ENCODE measurements around the gene FECH. TPM values are rescaled to one million over a fixed set of nuclear protein-coding genes. Genes with fewer than 3 reads are reported as not detected.
A peak's percentile ranks its signal among the peaks of the same experiment; 100 is the strongest.

Gene FECH
- total and polyA plus RNA-seq, 9 of the 15 experiments (the other 6 are each of a cell fraction or from before 2014, with no cell fraction given): 19.8 to 170 (median 56.8) TPM

DNA sequence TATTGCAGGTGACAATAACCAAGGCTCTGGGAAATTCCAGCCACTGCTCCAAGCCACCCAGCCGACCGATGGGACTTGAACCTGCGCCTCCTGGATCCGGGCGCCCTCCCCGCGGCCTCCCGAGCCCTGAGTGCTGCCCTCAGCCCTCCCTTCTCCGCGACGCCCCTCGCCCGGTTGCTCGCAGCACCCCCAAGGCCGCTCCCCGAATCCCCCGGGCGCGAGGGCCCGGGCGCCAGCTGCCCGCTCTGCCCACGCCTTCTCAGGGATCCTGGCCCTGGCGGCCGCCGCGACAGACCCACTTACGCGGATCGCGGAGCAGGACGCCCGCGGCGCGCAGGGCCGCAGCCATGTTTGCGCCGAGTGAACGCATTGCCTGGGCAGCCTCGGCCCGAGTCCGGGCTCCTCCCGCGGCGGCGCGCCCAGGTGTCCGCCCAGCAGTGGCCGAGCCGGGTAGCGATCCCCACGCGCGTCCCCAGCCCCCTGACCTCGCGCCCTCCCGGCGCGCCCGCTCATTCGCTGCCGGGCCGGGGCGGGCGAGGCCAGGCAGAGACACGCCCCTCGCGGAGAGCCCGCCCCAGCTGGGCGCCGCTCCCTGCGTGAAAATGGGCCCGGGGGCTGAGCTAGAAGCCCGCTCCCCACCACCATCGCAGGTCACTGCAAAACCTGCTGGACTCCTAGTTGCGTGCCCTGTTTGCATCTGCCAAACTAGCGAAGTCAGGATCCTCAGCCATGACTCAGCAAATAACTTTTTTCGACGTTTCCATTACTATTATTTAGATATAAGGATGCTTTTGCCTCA is at the start of gene FECH (continued):
- TF ChIP-seq, protein P1, sequence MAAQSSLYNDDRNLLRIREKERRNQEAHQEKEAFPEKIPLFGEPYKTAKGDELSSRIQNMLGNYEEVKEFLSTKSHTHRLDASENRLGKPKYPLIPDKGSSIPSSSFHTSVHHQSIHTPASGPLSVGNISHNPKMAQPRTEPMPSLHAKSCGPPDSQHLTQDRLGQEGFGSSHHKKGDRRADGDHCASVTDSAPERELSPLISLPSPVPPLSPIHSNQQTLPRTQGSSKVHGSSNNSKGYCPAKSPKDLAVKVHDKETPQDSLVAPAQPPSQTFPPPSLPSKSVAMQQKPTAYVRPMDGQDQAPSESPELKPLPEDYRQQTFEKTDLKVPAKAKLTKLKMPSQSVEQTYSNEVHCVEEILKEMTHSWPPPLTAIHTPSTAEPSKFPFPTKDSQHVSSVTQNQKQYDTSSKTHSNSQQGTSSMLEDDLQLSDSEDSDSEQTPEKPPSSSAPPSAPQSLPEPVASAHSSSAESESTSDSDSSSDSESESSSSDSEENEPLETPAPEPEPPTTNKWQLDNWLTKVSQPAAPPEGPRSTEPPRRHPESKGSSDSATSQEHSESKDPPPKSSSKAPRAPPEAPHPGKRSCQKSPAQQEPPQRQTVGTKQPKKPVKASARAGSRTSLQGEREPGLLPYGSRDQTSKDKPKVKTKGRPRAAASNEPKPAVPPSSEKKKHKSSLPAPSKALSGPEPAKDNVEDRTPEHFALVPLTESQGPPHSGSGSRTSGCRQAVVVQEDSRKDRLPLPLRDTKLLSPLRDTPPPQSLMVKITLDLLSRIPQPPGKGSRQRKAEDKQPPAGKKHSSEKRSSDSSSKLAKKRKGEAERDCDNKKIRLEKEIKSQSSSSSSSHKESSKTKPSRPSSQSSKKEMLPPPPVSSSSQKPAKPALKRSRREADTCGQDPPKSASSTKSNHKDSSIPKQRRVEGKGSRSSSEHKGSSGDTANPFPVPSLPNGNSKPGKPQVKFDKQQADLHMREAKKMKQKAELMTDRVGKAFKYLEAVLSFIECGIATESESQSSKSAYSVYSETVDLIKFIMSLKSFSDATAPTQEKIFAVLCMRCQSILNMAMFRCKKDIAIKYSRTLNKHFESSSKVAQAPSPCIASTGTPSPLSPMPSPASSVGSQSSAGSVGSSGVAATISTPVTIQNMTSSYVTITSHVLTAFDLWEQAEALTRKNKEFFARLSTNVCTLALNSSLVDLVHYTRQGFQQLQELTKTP (IDR thresholded peaks at IDR 0.05; ENCODE audit: low read depth in 1 of 2, partially characterized antibody in 2 of 2): no peak
- TF ChIP-seq ERF (CRISPR knock-in tag; IDR thresholded peaks at IDR 0.05): 0 out of 2 replicates have a peak, but pooled peaks have one; percentile 36
- no peak for TF ChIP-seq SMARCB1 (IDR thresholded peaks at IDR 0.05; ENCODE audit: insufficient read length, low read depth)
- no peak for TF ChIP-seq GATAD2A (IDR thresholded peaks at IDR 0.05)
- TF ChIP-seq, protein P2, sequence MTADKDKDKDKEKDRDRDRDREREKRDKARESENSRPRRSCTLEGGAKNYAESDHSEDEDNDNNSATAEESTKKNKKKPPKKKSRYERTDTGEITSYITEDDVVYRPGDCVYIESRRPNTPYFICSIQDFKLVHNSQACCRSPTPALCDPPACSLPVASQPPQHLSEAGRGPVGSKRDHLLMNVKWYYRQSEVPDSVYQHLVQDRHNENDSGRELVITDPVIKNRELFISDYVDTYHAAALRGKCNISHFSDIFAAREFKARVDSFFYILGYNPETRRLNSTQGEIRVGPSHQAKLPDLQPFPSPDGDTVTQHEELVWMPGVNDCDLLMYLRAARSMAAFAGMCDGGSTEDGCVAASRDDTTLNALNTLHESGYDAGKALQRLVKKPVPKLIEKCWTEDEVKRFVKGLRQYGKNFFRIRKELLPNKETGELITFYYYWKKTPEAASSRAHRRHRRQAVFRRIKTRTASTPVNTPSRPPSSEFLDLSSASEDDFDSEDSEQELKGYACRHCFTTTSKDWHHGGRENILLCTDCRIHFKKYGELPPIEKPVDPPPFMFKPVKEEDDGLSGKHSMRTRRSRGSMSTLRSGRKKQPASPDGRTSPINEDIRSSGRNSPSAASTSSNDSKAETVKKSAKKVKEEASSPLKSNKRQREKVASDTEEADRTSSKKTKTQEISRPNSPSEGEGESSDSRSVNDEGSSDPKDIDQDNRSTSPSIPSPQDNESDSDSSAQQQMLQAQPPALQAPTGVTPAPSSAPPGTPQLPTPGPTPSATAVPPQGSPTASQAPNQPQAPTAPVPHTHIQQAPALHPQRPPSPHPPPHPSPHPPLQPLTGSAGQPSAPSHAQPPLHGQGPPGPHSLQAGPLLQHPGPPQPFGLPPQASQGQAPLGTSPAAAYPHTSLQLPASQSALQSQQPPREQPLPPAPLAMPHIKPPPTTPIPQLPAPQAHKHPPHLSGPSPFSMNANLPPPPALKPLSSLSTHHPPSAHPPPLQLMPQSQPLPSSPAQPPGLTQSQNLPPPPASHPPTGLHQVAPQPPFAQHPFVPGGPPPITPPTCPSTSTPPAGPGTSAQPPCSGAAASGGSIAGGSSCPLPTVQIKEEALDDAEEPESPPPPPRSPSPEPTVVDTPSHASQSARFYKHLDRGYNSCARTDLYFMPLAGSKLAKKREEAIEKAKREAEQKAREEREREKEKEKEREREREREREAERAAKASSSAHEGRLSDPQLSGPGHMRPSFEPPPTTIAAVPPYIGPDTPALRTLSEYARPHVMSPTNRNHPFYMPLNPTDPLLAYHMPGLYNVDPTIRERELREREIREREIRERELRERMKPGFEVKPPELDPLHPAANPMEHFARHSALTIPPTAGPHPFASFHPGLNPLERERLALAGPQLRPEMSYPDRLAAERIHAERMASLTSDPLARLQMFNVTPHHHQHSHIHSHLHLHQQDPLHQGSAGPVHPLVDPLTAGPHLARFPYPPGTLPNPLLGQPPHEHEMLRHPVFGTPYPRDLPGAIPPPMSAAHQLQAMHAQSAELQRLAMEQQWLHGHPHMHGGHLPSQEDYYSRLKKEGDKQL (CRISPR knock-in tag; IDR thresholded peaks at IDR 0.05; ENCODE audit: borderline replicate concordance): no peak
- TF ChIP-seq NCOA2 (IDR thresholded peaks at IDR 0.05; ENCODE audit: partially characterized antibody in 2 of 2): no peak
- no peak for TF ChIP-seq CBFB (CRISPR knock-in tag; IDR thresholded peaks at IDR 0.05)
- TF ChIP-seq GATAD2B (IDR thresholded peaks at IDR 0.05; ENCODE audit: borderline replicate concordance): peak; percentile 88
- TF ChIP-seq, protein P3, sequence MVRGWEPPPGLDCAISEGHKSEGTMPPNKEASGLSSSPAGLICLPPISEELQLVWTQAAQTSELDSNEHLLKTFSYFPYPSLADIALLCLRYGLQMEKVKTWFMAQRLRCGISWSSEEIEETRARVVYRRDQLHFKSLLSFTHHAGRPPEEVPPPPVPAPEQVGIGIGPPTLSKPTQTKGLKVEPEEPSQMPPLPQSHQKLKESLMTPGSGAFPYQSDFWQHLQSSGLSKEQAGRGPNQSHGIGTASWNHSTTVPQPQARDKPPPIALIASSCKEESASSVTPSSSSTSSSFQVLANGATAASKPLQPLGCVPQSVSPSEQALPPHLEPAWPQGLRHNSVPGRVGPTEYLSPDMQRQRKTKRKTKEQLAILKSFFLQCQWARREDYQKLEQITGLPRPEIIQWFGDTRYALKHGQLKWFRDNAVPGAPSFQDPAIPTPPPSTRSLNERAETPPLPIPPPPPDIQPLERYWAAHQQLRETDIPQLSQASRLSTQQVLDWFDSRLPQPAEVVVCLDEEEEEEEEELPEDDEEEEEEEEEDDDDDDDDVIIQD (CRISPR knock-in tag; IDR thresholded peaks at IDR 0.05): no peak
- TF ChIP-seq CEBPB (tag; IDR thresholded peaks at IDR 0.05): no peak
- no peak for TF ChIP-seq NUFIP1 (IDR thresholded peaks at IDR 0.05; ENCODE audit: partially characterized antibody)
- no peak for TF ChIP-seq IFI16 (CRISPR knock-in tag; IDR thresholded peaks at IDR 0.05)
